Hepatocyte (in vitro differentiated cells): ENCODE data around the gene ARIH1. TPM values are rescaled to one million over a fixed set of nuclear protein-coding genes. Genes with fewer than 3 reads are reported as not detected.
"Not testable (repeated sequence)": the region's sequence is repeated elsewhere in the genome, so short reads cannot be mapped to it uniquely, and the experiment has no call there.

Experiments used
- DNase-seq: peaks from one replicate; pipeline ENCODE4 v3.0.0-alpha.2; 2016; ENCODE audit warnings: low spot score
- H2AFZ ChIP-seq: fragments of 200-600 bp; sonication (generic); 2 replicates; pipeline ENCODE4 v1.6.0; 2016; ENCODE audit warnings: antibody characterized with exemption, mild to moderate bottlenecking
- H3K27ac ChIP-seq: fragments of 200-600 bp; sonication (generic); 2 replicates; pipeline ENCODE4 v1.5.1; 2016; ENCODE audit warnings: mild to moderate bottlenecking
- H3K27me3 ChIP-seq: fragments of 200-600 bp; sonication (generic); 2 replicates; pipeline ENCODE4 v1.6.1; 2016
- H3K36me3 ChIP-seq: fragments of 200-600 bp; sonication (generic); replicated peaks from 2 replicates; pipeline ENCODE4 v1.5.1; 2016; ENCODE audit warnings: low read depth; ENCODE audit not compliant: insufficient read depth
- H3K4me1 ChIP-seq: fragments of 200-600 bp; sonication (generic); 2 replicates; pipeline ENCODE4 v1.5.1; 2016; ENCODE audit warnings: mild to moderate bottlenecking, moderate library complexity; ENCODE audit not compliant: insufficient read depth
- H3K4me2 ChIP-seq: fragments of 200-600 bp; sonication (generic); 2 replicates; pipeline ENCODE4 v1.6.0; 2016
- H3K4me3 ChIP-seq: fragments of 200-600 bp; sonication (generic); 2 replicates; pipeline ENCODE4 v1.5.1; 2016; ENCODE audit warnings: mild to moderate bottlenecking
- H3K79me2 ChIP-seq: fragments of 200-600 bp; sonication (generic); 2 replicates; pipeline ENCODE4 v1.6.0; 2017; ENCODE audit warnings: mild to moderate bottlenecking
- H3K9me2 ChIP-seq: fragments of 200-600 bp; sonication (generic); replicated peaks from 2 replicates; pipeline ENCODE4 v1.6.0; 2017; ENCODE audit warnings: mild to moderate bottlenecking; ENCODE audit not compliant: insufficient read depth
- H3K9me3 ChIP-seq: fragments of 200-600 bp; sonication (generic); 2 replicates; pipeline ENCODE4 v1.5.1; 2016; ENCODE audit warnings: low read depth, mild to moderate bottlenecking
- H4K20me1 ChIP-seq: fragments of 200-600 bp; sonication (generic); 2 replicates; pipeline ENCODE4 v1.6.0; 2016; ENCODE audit warnings: mild to moderate bottlenecking; ENCODE audit not compliant: insufficient read depth, poor library complexity, severe bottlenecking
- CTCF ChIP-seq: fragments of 200-600 bp; sonication (generic); IDR thresholded peaks from 2 replicates; pipeline ENCODE4 v1.5.1; 2016; ENCODE audit warnings: antibody characterized with exemption, mild to moderate bottlenecking; ENCODE audit not compliant: poor library complexity
- EZH2 ChIP-seq: fragments of 200-600 bp; sonication (generic); IDR thresholded peaks from 2 replicates; pipeline ENCODE4 v1.6.1; 2016; ENCODE audit warnings: antibody characterized with exemption, mild to moderate bottlenecking, borderline replicate concordance
- EZH2phosphoT487 ChIP-seq: fragments of 200-600 bp; sonication (generic); IDR thresholded peaks from one replicate; pipeline ENCODE4 v1.6.1; 2018; ENCODE audit warnings: antibody characterized with exemption, mild to moderate bottlenecking, low read depth, moderate library complexity; ENCODE audit not compliant: unreplicated experiment, severe bottlenecking
- WGBS: methylation state at CpG from one replicate; pipeline ENCODE4 v1.1.6; 2016; ENCODE audit warnings: low lambda C conversion rate; ENCODE audit errors: missing lambda C conversion rate; 5-methylcytosine and 5-hydroxymethylcytosine counted together
- polyA plus RNA-seq: library from polyadenylated mRNA; unstranded; fragments of >200 nt; fragmentation: Nextera tagmentation; extraction: Ambion mirVana; gene quantifications from 2 replicates; pipeline ENCODE4 v1.2.1, GENCODE V29; 2016
- total RNA-seq: library from RNA; depleted of rRNA; stranded (reverse); fragments of >200 nt; gene quantifications from 2 replicates; pipeline ENCODE4 v1.2.3, GENCODE V29; 2014

The ARIH1 gene, protein sequence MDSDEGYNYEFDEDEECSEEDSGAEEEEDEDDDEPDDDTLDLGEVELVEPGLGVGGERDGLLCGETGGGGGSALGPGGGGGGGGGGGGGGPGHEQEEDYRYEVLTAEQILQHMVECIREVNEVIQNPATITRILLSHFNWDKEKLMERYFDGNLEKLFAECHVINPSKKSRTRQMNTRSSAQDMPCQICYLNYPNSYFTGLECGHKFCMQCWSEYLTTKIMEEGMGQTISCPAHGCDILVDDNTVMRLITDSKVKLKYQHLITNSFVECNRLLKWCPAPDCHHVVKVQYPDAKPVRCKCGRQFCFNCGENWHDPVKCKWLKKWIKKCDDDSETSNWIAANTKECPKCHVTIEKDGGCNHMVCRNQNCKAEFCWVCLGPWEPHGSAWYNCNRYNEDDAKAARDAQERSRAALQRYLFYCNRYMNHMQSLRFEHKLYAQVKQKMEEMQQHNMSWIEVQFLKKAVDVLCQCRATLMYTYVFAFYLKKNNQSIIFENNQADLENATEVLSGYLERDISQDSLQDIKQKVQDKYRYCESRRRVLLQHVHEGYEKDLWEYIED
- total RNA-seq (61.6 and 62.1 TPM in 2 replicates), polyA plus RNA-seq (62.9 and 76.3 TPM in 2 replicates)

DNA sequence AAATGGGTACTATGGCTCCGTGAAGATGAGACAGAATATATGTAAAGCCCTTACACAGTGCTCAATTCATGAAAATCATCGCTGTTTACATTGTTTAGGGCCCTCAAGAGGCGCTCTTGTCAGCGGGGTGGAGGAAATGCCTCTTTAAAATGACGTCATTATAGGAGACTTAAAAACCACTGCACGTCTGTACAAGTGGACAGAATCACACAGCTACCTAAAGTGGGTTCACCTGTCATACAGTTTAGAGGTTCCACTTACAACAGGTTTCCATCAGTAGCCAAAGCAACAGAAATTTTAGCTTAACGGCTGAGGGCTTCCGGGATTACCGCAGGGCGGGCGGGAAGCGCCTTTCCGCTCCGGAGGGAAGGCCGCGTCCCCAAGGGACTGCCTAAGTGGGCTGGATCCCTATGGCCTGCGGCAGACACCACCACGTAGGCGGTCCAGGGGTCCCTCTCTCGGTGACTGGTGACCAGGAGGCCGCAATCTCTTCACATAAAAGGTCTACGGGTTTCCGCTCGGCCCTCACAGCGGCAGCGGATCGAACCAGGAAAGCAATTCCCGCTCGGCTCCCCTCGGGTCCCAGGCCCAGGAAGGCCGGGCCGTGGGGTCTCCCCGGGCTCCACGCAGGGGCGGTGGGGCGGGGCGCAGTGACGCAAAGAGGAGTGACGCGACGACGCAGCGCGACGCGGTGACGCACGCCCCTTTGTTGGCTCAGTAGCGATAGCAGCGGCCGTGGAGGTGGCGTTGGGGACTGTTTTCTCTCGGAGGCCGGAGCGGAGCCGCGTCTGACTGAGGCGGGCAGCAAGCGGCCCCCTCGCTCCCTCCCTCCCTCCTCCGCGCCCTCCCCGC lies at the start of gene ARIH1:
ARIH1 (plus strand) TSS at position 717 of the 852 bp plus-strand sequence. CDS start 310 bp downstream, outside the sequence.
- Histone ChIP-seq H3K27ac (peak within 1 kb of the TSS; percentile 100), H3K9me3 (no peaks in the 10 kb centered on the region), H3K27me3 (no peaks in the 10 kb centered on the region), H3K4me2 (peak within 1 kb of the TSS; percentile 83), H3K9me2 (no peaks in the 10 kb centered on the region), H2AFZ (peak within 1 kb of the TSS; percentile 87), H3K4me3 (peak within 1 kb of the TSS; percentile 96), H3K79me2 (peaks cover 52% of the 10 kb centered on the region), H4K20me1 (peaks cover 38% of the 10 kb centered on the region), H3K36me3 (no peaks in the 10 kb centered on the region), H3K4me1 (peaks cover 21% of the 10 kb centered on the region)
- WGBS = under 1% methylated on average over 49 of the region's 63 CpGs
- DNase-seq = peak; percentile 99
- TF ChIP-seq CTCF (peak; percentile 32), EZH2phosphoT487 (no peak)

DNA sequence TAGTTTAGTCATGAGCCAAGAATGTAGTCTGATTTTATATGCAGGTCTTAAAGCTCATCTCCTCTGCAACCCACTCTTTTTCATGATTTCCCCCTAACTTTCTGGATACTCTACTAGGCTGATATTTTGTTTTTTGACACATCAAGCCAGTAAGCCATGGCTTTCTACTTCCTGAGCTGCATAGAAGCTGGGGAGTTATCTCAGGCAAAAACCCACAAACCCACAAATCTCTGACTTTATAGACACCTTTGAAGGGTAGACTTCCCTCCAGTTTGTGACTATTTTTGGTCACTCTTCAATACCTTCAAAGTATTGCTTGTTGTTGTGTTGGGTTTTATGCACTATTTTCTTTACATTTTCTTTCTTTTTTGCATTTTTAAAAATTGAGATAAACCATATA lies 47.4 kb upstream of the ARIH1 start:
- H3K36me3 ChIP-seq = no peaks in the 10 kb centered on the region
- H3K9me3 ChIP-seq = no peaks in the 10 kb centered on the region
- H3K9me2 ChIP-seq = no peaks in the 10 kb centered on the region
- H3K4me2 ChIP-seq = no peak overlapping the region
- H4K20me1 ChIP-seq = no peaks in the 10 kb centered on the region
- no peaks in the 10 kb centered on the region for H3K4me1 ChIP-seq
- H3K79me2 ChIP-seq = no peaks in the 10 kb centered on the region
- no peak for TF ChIP-seq CTCF
- no peak for TF ChIP-seq EZH2
- TF ChIP-seq EZH2phosphoT487 = no peak
- no peak overlapping the region for H2AFZ ChIP-seq
- no peak for DNase-seq
- H3K27me3 ChIP-seq = no peaks in the 10 kb centered on the region
- H3K27ac ChIP-seq = no peak overlapping the region
- no peak overlapping the region for H3K4me3 ChIP-seq

- Histone ChIP-seq H3K4me1 (no peaks in the 10 kb centered on the region), H3K27me3 (peaks cover 1% of the 10 kb centered on the region), H3K36me3 (no peaks in the 10 kb centered on the region), H2AFZ (no peak overlapping the region), H4K20me1 (no peaks in the 10 kb centered on the region), H3K9me3 (peaks cover 3% of the 10 kb centered on the region), H3K4me3 (no peak overlapping the region), H3K9me2 (no peaks in the 10 kb centered on the region), H3K79me2 (no peaks in the 10 kb centered on the region), H3K4me2 (no peak overlapping the region), H3K27ac (no peak overlapping the region)
- no peak for TF ChIP-seq EZH2
- TF ChIP-seq CTCF = no peak
- TF ChIP-seq EZH2phosphoT487 = no peak
- no peak for DNase-seq
- WGBS = 82% methylated on average over 1 of the region's 1 CpG
Measured at GRCh38 chr15:72437650-72438316, 36.3 kb upstream of the ARIH1 start.

GRCh38 chr15:72442848-72443247 lies 31.3 kb upstream of the ARIH1 start:
- 93% methylated on average over 5 of the region's 5 CpGs for WGBS

More at GRCh38 chr15:72442848-72443247, 31.3 kb upstream of the ARIH1 start:
- not testable (repeated sequence) for H3K27me3 ChIP-seq, H3K4me1 ChIP-seq, H3K9me3 ChIP-seq, DNase-seq, H3K79me2 ChIP-seq, H3K4me3 ChIP-seq, H2AFZ ChIP-seq, H3K4me2 ChIP-seq, H3K9me2 ChIP-seq, H3K27ac ChIP-seq, H4K20me1 ChIP-seq, H3K36me3 ChIP-seq
